ENCODE measurements around the gene UPK1A.
"Not testable (repeated sequence)": the region's sequence is repeated elsewhere in the genome, so short reads cannot be mapped to it uniquely, and the experiment has no call there.

UPK1A gene

DNA sequence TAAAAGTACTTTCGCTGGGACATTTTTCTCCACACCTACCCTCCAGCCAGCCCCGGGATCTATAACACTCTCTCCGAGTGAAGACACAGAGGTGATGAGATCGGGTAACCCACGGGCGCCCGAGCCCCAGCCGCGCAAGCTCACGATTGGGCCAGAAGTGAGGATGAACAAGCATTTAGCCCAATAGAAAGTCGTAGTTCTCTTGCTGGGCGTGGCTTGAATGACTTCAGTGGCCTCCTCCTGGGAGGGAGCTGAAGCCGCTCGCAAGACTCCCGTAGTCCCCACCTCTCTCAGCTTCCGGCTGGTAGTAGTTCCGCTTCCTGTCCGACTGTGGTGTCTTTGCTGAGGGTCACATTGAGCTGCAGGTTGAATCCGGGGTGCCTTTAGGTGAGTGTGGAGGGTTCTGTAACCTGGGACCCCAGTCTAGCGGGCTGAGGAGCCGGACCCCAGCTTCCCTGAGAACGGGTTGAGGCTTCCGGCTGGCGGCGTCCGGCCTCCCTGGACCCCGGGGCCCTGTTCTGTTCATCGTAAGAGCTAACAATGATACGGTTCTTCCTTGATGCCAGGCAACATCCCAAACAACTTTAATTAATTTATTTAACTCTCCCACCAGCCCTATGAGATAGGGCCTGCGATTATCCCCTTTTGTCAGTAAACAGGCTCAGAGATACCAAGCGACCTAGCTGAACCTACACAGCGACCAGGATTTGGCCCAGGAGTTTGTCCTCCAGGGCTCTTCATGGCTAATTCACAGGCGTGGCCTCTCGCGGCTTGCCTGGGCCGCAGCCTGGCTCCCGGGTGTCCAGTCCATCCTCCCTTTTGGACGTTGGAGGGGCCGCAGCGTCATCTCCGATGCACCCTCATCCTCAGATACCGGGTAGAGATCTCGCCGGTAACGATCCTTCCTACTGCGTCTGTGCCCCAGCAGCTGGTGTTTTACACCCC lies 18.0 kb upstream of the UPK1A start, which contains the start of gene COX6B1:
Gene COX6B1 (plus strand): TSS at position 307 of the 945 bp plus-strand sequence. CDS start 2,921 bp downstream, outside the sequence.
- H3K36me3 Mint-ChIP-seq (ENCODE audit: low read depth): peaks cover 18% of the 10 kb centered on the region
- H3K27me3 Mint-ChIP-seq (ENCODE audit: low read depth): no peaks in the 10 kb centered on the region
- no peaks in the 10 kb centered on the region for H3K9me3 Mint-ChIP-seq
- H3K4me1 Mint-ChIP-seq: peaks cover 12% of the 10 kb centered on the region
- H3K4me3 Mint-ChIP-seq: peak within 1 kb of the TSS; percentile 96 to 98 (median 98)
- peak within 1 kb of the TSS; percentile 40 to 95 (median 90) for H3K27ac Mint-ChIP-seq
- no peak for TF ChIP-seq CTCF (IDR thresholded peaks at IDR 0.05; ENCODE audit: unreplicated experiment in 3 of 3)

DNA sequence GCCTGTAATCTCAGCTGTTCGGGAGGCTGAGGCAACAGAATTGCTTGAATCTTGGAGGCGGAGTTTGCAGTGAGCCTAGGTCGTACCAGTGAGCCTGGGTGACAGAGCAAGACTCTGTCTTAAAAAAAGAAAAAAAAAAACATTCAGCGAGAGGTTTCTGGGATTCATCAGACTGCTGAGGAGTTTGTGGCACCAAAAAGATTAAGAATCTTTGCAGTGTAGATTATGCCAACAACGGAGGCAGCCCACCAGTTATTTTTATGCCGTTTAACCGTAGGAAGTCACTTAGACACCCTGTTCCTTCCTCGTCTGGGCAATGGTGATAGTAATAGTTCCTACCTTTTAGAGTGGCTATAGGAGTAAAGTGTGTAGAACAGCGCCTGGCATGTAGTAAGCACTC lies 15.7 kb upstream of the UPK1A start:
- Mint-ChIP-seq H3K27ac (no peak overlapping the region), H3K36me3 (ENCODE audit: low read depth) (peaks cover 34% of the 10 kb centered on the region), H3K4me1 (peaks cover 5% of the 10 kb centered on the region), H3K27me3 (ENCODE audit: low read depth) (no peaks in the 10 kb centered on the region), H3K9me3 (no peaks in the 10 kb centered on the region), H3K4me3 (peak overlapping the region; percentile 57 to 72 (median 66))
- no peak for TF ChIP-seq CTCF (IDR thresholded peaks at IDR 0.05; ENCODE audit: unreplicated experiment in 3 of 3)

- H3K36me3 Mint-ChIP-seq (ENCODE audit: low read depth): peaks cover 63% of the 10 kb centered on the region
- not testable (repeated sequence) for H3K9me3 Mint-ChIP-seq; H3K27me3 Mint-ChIP-seq (ENCODE audit: low read depth); H3K4me1 Mint-ChIP-seq; H3K27ac Mint-ChIP-seq; H3K4me3 Mint-ChIP-seq
Measured at GRCh38 chr19:35654828-35655227, 11.5 kb upstream of the UPK1A start.

DNA sequence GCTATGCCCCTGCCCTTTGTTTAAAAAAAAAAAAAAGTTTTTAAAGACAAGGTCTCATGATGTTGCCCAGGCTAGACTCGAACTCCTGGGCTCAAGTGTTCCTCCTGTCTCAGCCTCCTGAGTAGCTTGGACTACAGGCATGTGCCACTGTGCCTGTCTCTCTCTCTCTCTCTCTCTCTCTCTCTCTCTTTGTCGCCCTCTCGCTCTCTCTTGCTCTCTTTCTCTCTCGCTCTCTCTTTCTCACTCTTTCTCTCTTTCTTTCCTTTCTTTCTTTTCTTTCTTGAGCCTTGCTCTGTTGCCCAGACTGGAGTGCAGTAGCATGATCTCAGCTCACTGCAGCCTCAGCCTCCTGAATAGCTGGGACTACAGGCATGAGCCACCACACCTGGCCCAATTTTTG lies 10.7 kb upstream of the UPK1A start:
- Mint-ChIP-seq H3K27ac (no peak overlapping the region), H3K4me3 (no peak overlapping the region), H3K4me1 (no peaks in the 10 kb centered on the region), H3K36me3 (ENCODE audit: low read depth) (peaks cover 65% of the 10 kb centered on the region), H3K27me3 (ENCODE audit: low read depth) (no peaks in the 10 kb centered on the region), H3K9me3 (no peaks in the 10 kb centered on the region)
- TF ChIP-seq CTCF (IDR thresholded peaks at IDR 0.05; ENCODE audit: unreplicated experiment in 3 of 3): no peak

DNA sequence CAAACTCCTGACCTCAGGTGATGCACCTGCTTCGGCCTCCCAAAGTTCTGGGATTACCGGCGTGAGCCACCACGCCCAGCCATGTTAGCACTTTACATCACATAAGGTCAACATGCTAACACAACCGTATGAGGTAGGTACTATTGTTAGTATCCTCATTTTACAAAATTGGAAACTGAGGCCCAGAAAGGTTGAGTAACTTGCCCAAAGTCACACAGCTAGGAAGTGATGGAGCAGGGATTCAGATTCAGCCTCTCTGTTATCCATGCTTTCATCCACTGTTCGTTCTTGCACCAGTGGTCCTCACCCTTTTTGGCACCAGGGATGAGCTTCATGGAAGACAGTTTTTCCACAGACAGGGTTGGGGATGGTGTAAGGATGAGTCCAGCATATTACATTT lies 9.6 kb upstream of the UPK1A start:
- H3K27ac Mint-ChIP-seq: no peak overlapping the region
- H3K9me3 Mint-ChIP-seq: no peaks in the 10 kb centered on the region
- H3K27me3 Mint-ChIP-seq (ENCODE audit: low read depth): no peaks in the 10 kb centered on the region
- H3K4me1 Mint-ChIP-seq: no peaks in the 10 kb centered on the region
- H3K4me3 Mint-ChIP-seq: no peak overlapping the region
- TF ChIP-seq CTCF (IDR thresholded peaks at IDR 0.05; ENCODE audit: unreplicated experiment in 3 of 3): no peak
- H3K36me3 Mint-ChIP-seq (ENCODE audit: low read depth): peaks cover 65% of the 10 kb centered on the region

- Mint-ChIP-seq H3K27ac (no peak overlapping the region), H3K4me1 (no peaks in the 10 kb centered on the region), H3K36me3 (ENCODE audit: low read depth) (peaks cover 71% of the 10 kb centered on the region), H3K9me3 (no peaks in the 10 kb centered on the region), H3K4me3 (no peak overlapping the region), H3K27me3 (ENCODE audit: low read depth) (no peaks in the 10 kb centered on the region)
- no peak for TF ChIP-seq CTCF (IDR thresholded peaks at IDR 0.05; ENCODE audit: unreplicated experiment in 3 of 3)
Measured at GRCh38 chr19:35657904-35658700, 8.2 kb upstream of the UPK1A start.

Measured in nephron (organoid).